WTC11 (cell line): Measurements from ENCODE around the gene ROBO1. TPM values are rescaled to one million over a fixed set of nuclear protein-coding genes. Genes with fewer than 3 reads are reported as not detected.

Source experiments
- ATAC-seq: fragments of 200-7000 bp; cut with Tn5 transposase; 2 replicates; pipeline ENCODE4 v1.10.0; 2021; ENCODE audit warnings: mild to moderate bottlenecking, moderate library complexity
- CTCF ChIA-PET: fragments of 300-600 bp; sonication (Branson Sonifier 250); formaldehyde crosslinking; loops from one replicate; lab custom pipeline; 2021; ENCODE audit warnings: antibody characterized with exemption; lab: Charles Lee
- POLR2A ChIA-PET: fragments of 350-600 bp; sonication (Branson Sonifier 250); formaldehyde crosslinking; loops from one replicate; lab custom pipeline; 2021; ENCODE audit warnings: antibody characterized with exemption; lab: Charles Lee
- DNase-seq: peaks from one replicate; pipeline ENCODE4 v3.0.0; 2021; ENCODE audit warnings: low spot score
- H3K27ac Mint-ChIP-seq: 2 replicates; pipeline ENCODE4 v1.8.0; 2021; ENCODE audit warnings: mixed read lengths
- H3K27me3 Mint-ChIP-seq: 2 replicates; pipeline ENCODE4 v1.8.0; 2021; ENCODE audit warnings: low read depth, mild to moderate bottlenecking, moderate library complexity, mixed read lengths
- H3K36me3 Mint-ChIP-seq: 2 replicates; pipeline ENCODE4 v1.8.0; 2021; ENCODE audit warnings: mixed read lengths
- H3K4me1 Mint-ChIP-seq: 2 replicates; pipeline ENCODE4 v1.8.0; 2022; ENCODE audit warnings: mixed read lengths
- H3K4me3 Mint-ChIP-seq: 2 replicates; pipeline ENCODE4 v1.8.0; 2021; ENCODE audit warnings: mild to moderate bottlenecking, moderate library complexity, mixed read lengths
- H3K9me3 Mint-ChIP-seq: 2 replicates; pipeline ENCODE4 v1.8.0; 2021; ENCODE audit warnings: mixed read lengths
- ATF3 ChIP-seq: sonication (generic); formaldehyde crosslinking; conservative IDR thresholded peaks from 2 replicates; pipeline ENCODE4 v1.8.1; 2022; ENCODE audit warnings: mild to moderate bottlenecking, missing genetic modification reagents
- CREM ChIP-seq: sonication (generic); formaldehyde crosslinking; IDR thresholded peaks from 2 replicates; pipeline ENCODE4 v1.8.1; 2022; ENCODE audit warnings: mild to moderate bottlenecking, missing genetic modification reagents, moderate library complexity
- EMX1 ChIP-seq: fragments of 250-450 bp; sonication (Bioruptor Pico); IDR thresholded peaks from 2 replicates; pipeline ENCODE4 v1.8.0; 2021; ENCODE audit warnings: mild to moderate bottlenecking
- FOXP1 ChIP-seq: sonication (generic); formaldehyde crosslinking; IDR thresholded peaks from 2 replicates; pipeline ENCODE4 v1.8.0; 2022; ENCODE audit warnings: missing genetic modification reagents, mild to moderate bottlenecking, moderate library complexity, borderline replicate concordance
- GTF2I ChIP-seq: fragments of 250-450 bp; sonication (Bioruptor Pico); conservative IDR thresholded peaks from 2 replicates; pipeline ENCODE4 v1.4.0; 2021; ENCODE audit warnings: mild to moderate bottlenecking
- HMGA2 ChIP-seq: fragments of 250-450 bp; sonication (Bioruptor Pico); IDR thresholded peaks from 2 replicates; pipeline ENCODE4 v1.4.0; 2021; ENCODE audit warnings: mild to moderate bottlenecking, moderate library complexity
- IRF2 ChIP-seq: sonication (generic); formaldehyde crosslinking; IDR thresholded peaks from 2 replicates; pipeline ENCODE4 v1.8.0; 2022; ENCODE audit warnings: low read depth, missing genetic modification reagents, borderline replicate concordance
- KAT7 ChIP-seq: sonication (generic); formaldehyde crosslinking; IDR thresholded peaks from 2 replicates; pipeline ENCODE4 v1.8.1; 2023; ENCODE audit warnings: missing genetic modification reagents, mild to moderate bottlenecking, borderline replicate concordance
- MXD4 ChIP-seq: fragments of 250-450 bp; sonication (Bioruptor Pico); IDR thresholded peaks from 2 replicates; pipeline ENCODE4 v1.8.0; 2021; ENCODE audit warnings: mild to moderate bottlenecking, moderate library complexity, borderline replicate concordance
- NFATC4 ChIP-seq: fragments of 250-450 bp; sonication (Bioruptor Pico); IDR thresholded peaks from 2 replicates; pipeline ENCODE4 v1.9.0; 2021; ENCODE audit warnings: mild to moderate bottlenecking
- NR1H2 ChIP-seq: sonication (generic); formaldehyde crosslinking; IDR thresholded peaks from 2 replicates; pipeline ENCODE4 v1.9.0; 2021; ENCODE audit warnings: mild to moderate bottlenecking, moderate library complexity, missing genetic modification reagents
- STAT6 ChIP-seq: sonication (generic); formaldehyde crosslinking; conservative IDR thresholded peaks from 2 replicates; pipeline ENCODE4 v1.8.1; 2023; ENCODE audit warnings: mild to moderate bottlenecking, low read depth, missing genetic modification reagents, moderate library complexity
- TCF7 ChIP-seq: sonication (generic); formaldehyde crosslinking; IDR thresholded peaks from 2 replicates; pipeline ENCODE4 v1.8.0; 2022; ENCODE audit warnings: mild to moderate bottlenecking, low read depth, missing genetic modification reagents, moderate library complexity
- ZBTB21 ChIP-seq: sonication (generic); formaldehyde crosslinking; IDR thresholded peaks from 2 replicates; pipeline ENCODE4 v1.8.1; 2023; ENCODE audit warnings: mild to moderate bottlenecking, missing genetic modification reagents, borderline replicate concordance
- ZBTB43 ChIP-seq: sonication (generic); formaldehyde crosslinking; IDR thresholded peaks from 2 replicates; pipeline ENCODE4 v1.8.1; 2023; ENCODE audit warnings: mild to moderate bottlenecking, missing genetic modification reagents
- ZNF121 ChIP-seq: sonication (generic); formaldehyde crosslinking; IDR thresholded peaks from 2 replicates; pipeline ENCODE4 v1.8.0; 2023; ENCODE audit warnings: missing genetic modification reagents
- ZNF423 ChIP-seq: fragments of 250-450 bp; sonication (Bioruptor Pico); IDR thresholded peaks from 2 replicates; pipeline ENCODE4 v2.1.2; 2022; ENCODE audit warnings: mild to moderate bottlenecking, moderate library complexity
- total RNA-seq: library from RNA; stranded (reverse); gene quantifications from 3 replicates; pipeline ENCODE4 v1.2.3, GENCODE V29; 2021
- TF ChIP-seq, protein P1 (sequence below): sonication (generic); formaldehyde crosslinking; IDR thresholded peaks from 2 replicates; pipeline ENCODE4 v1.8.0; 2022; ENCODE audit warnings: mild to moderate bottlenecking, missing genetic modification reagents
- TF ChIP-seq, protein P2 (sequence below): fragments of 250-450 bp; sonication (Bioruptor Pico); IDR thresholded peaks from 2 replicates; pipeline ENCODE4 v1.9.0; 2021; ENCODE audit warnings: mild to moderate bottlenecking
- TF ChIP-seq, protein P3 (sequence below): sonication (generic); formaldehyde crosslinking; IDR thresholded peaks from 2 replicates; pipeline ENCODE4 v1.8.1; 2023; ENCODE audit warnings: mild to moderate bottlenecking, moderate library complexity, missing genetic modification reagents
- TF ChIP-seq, protein P4 (sequence below): sonication (generic); formaldehyde crosslinking; IDR thresholded peaks from 2 replicates; pipeline ENCODE4 v1.8.0; 2023; ENCODE audit warnings: missing genetic modification reagents
- TF ChIP-seq, protein P5 (sequence below): sonication (generic); formaldehyde crosslinking; IDR thresholded peaks from 2 replicates; pipeline ENCODE4 v1.8.0; 2022; ENCODE audit warnings: mild to moderate bottlenecking, missing genetic modification reagents
- TF ChIP-seq, protein P6 (sequence below): sonication (generic); formaldehyde crosslinking; IDR thresholded peaks from 2 replicates; pipeline ENCODE4 v1.8.1; 2023; ENCODE audit warnings: mild to moderate bottlenecking, missing genetic modification reagents, moderate library complexity
- TF ChIP-seq, protein P7 (sequence below): fragments of 250-450 bp; sonication (Bioruptor Pico); IDR thresholded peaks from 2 replicates; pipeline ENCODE4 v1.9.0; 2021; ENCODE audit warnings: moderate library complexity, mild to moderate bottlenecking, inconsistent platforms, borderline replicate concordance

Gene ROBO1
- total RNA-seq, 1 experiment from 2014 or later = 90.9 TPM

DNA sequence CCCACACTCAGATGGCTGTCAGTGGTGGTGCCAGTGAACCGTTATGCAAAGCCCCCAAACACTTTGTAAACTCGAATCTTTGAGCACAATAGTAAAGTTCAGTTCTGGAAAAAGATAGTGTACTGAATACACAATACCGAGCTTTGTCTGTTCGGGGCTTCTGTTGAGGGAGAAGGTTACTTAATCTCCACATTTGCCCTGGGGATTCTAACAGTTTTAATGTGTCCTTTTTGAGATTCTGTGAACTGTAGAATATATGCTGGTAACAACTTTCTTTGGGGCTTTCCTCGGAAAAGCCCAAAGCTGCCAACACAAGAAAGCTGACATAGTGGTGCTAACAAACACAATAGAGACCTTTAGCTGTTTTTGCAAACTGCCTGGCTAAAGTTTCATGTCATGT, 686.5 kb downstream of the ROBO1 start:
- ChIA-PET CTCF (interaction anchor here (1.2 kb wide), 1 partner anchor 281 kb away, joined by 7 read pairs; no protein-coding TSS in a partner anchor), POLR2A (no interaction called here)
- Mint-ChIP-seq H3K4me1 (peaks cover 12% of the 10 kb centered on the region), H3K36me3 (no peaks in the 10 kb centered on the region), H3K9me3 (no peaks in the 10 kb centered on the region), H3K27me3 (no peaks in the 10 kb centered on the region), H3K27ac (no peak overlapping the region), H3K4me3 (no peak overlapping the region)
- DNase-seq (no peak), ATAC-seq (no peak)
- TF ChIP-seq, protein P1, sequence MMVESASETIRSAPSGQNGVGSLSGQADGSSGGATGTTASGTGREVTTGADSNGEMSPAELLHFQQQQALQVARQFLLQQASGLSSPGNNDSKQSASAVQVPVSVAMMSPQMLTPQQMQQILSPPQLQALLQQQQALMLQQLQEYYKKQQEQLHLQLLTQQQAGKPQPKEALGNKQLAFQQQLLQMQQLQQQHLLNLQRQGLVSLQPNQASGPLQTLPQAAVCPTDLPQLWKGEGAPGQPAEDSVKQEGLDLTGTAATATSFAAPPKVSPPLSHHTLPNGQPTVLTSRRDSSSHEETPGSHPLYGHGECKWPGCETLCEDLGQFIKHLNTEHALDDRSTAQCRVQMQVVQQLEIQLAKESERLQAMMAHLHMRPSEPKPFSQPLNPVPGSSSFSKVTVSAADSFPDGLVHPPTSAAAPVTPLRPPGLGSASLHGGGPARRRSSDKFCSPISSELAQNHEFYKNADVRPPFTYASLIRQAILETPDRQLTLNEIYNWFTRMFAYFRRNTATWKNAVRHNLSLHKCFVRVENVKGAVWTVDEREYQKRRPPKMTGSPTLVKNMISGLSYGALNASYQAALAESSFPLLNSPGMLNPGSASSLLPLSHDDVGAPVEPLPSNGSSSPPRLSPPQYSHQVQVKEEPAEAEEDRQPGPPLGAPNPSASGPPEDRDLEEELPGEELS (CRISPR knock-in tag) = no peak
- TF ChIP-seq NR1H2 (CRISPR knock-in tag) (no peak), ATF3 (CRISPR knock-in tag) (no peak), TCF7 (CRISPR knock-in tag) (no peak), NFATC4 (CRISPR knock-in tag) (no peak), EMX1 (no peak), CREM (CRISPR knock-in tag) (no peak)
- TF ChIP-seq, protein P2, sequence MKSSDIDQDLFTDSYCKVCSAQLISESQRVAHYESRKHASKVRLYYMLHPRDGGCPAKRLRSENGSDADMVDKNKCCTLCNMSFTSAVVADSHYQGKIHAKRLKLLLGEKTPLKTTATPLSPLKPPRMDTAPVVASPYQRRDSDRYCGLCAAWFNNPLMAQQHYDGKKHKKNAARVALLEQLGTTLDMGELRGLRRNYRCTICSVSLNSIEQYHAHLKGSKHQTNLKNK (CRISPR knock-in tag) = no peak
- TF ChIP-seq, protein P3, sequence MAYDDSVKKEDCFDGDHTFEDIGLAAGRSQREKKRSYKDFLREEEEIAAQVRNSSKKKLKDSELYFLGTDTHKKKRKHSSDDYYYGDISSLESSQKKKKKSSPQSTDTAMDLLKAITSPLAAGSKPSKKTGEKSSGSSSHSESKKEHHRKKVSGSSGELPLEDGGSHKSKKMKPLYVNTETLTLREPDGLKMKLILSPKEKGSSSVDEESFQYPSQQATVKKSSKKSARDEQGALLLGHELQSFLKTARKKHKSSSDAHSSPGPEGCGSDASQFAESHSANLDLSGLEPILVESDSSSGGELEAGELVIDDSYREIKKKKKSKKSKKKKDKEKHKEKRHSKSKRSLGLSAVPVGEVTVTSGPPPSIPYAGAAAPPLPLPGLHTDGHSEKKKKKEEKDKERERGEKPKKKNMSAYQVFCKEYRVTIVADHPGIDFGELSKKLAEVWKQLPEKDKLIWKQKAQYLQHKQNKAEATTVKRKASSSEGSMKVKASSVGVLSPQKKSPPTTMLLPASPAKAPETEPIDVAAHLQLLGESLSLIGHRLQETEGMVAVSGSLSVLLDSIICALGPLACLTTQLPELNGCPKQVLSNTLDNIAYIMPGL (CRISPR knock-in tag) = no peak
- TF ChIP-seq, protein P4, sequence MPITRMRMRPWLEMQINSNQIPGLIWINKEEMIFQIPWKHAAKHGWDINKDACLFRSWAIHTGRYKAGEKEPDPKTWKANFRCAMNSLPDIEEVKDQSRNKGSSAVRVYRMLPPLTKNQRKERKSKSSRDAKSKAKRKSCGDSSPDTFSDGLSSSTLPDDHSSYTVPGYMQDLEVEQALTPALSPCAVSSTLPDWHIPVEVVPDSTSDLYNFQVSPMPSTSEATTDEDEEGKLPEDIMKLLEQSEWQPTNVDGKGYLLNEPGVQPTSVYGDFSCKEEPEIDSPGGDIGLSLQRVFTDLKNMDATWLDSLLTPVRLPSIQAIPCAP = no peak
- TF ChIP-seq, protein P5, sequence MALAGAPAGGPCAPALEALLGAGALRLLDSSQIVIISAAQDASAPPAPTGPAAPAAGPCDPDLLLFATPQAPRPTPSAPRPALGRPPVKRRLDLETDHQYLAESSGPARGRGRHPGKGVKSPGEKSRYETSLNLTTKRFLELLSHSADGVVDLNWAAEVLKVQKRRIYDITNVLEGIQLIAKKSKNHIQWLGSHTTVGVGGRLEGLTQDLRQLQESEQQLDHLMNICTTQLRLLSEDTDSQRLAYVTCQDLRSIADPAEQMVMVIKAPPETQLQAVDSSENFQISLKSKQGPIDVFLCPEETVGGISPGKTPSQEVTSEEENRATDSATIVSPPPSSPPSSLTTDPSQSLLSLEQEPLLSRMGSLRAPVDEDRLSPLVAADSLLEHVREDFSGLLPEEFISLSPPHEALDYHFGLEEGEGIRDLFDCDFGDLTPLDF (CRISPR knock-in tag) = no peak

DNA sequence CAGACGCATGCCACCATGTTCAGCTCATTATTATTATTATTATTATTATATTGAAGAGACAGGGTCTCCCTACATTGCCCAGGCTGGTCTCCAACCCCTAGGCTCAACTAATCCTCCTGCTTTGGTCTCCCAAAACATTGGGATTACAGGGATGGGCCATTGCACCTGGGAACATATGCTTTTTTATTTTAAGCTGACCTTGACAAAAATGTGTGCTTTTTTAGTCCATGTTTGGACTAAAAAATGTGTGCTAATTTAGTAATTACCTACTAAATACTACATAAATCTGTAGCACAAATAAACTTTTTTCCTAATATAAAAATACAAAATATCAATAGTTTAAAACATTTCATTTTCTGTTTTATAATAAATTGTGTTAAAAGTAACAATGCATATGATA, 693.2 kb downstream of the ROBO1 start:
- no peak overlapping the region for H3K4me3 Mint-ChIP-seq
- no peaks in the 10 kb centered on the region for H3K36me3 Mint-ChIP-seq
- H3K27me3 Mint-ChIP-seq = no peaks in the 10 kb centered on the region
- ChIA-PET CTCF (interaction anchor here (1.9 kb wide), 1 partner anchor 12 kb away, joined by 9 read pairs; no protein-coding TSS in a partner anchor), POLR2A (no interaction called here)
- no peak for DNase-seq
- no peak overlapping the region for H3K27ac Mint-ChIP-seq
- ATAC-seq = no peak
- H3K9me3 Mint-ChIP-seq = no peaks in the 10 kb centered on the region
- peaks cover 3% of the 10 kb centered on the region for H3K4me1 Mint-ChIP-seq
- no peak for TF ChIP-seq ZBTB43 (CRISPR knock-in tag)
- TF ChIP-seq ZBTB21 (CRISPR knock-in tag) = no peak
- TF ChIP-seq, protein P6, sequence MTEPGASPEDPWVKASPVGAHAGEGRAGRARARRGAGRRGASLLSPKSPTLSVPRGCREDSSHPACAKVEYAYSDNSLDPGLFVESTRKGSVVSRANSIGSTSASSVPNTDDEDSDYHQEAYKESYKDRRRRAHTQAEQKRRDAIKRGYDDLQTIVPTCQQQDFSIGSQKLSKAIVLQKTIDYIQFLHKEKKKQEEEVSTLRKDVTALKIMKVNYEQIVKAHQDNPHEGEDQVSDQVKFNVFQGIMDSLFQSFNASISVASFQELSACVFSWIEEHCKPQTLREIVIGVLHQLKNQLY (CRISPR knock-in tag) = no peak
- TF ChIP-seq, protein P7, sequence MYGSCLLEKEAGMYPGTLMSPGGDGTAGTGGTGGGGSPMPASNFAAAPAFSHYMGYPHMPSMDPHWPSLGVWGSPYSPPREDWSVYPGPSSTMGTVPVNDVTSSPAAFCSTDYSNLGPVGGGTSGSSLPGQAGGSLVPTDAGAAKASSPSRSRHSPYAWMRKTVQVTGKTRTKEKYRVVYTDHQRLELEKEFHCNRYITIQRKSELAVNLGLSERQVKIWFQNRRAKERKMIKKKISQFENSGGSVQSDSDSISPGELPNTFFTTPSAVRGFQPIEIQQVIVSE (CRISPR knock-in tag) = no peak
- TF ChIP-seq STAT6 (CRISPR knock-in tag) = no peak
- no peak for TF ChIP-seq NR1H2 (CRISPR knock-in tag)
- TF ChIP-seq IRF2 (CRISPR knock-in tag) = no peak
- TF ChIP-seq FOXP1 (CRISPR knock-in tag) = no peak
- TF ChIP-seq GTF2I = no peak
- no peak for TF ChIP-seq HMGA2 (CRISPR knock-in tag)
- no peak for TF ChIP-seq KAT7 (CRISPR knock-in tag)
- TF ChIP-seq MXD4 (CRISPR knock-in tag) = no peak
- TF ChIP-seq ZNF121 (CRISPR knock-in tag) = no peak
- TF ChIP-seq ZNF423 = no peak
